BLaER1 treated with 17β-estradiol and CSF1 and Interleukin-3, amounts not matched to agents 10 nM and 100 nM (cell line): ENCODE measurements around the gene PINLYP.

Experiments
- H3K27ac ChIP-seq, 11 experiments: shearing (Covaris generic); formaldehyde crosslinking; 2 replicates each; pipeline ENCODE4 v1.8.1; 2022
- H3K27me3 ChIP-seq, 11 experiments: shearing (Covaris generic); formaldehyde crosslinking; 2 replicates each; pipeline ENCODE4 v1.8.1; 2022
- H3K36me3 ChIP-seq, 11 experiments: shearing (Covaris generic); formaldehyde crosslinking; 2 replicates each; pipeline ENCODE4 v1.8.1; 2022
- H3K4me1 ChIP-seq, 10 experiments: shearing (Covaris generic); formaldehyde crosslinking; 2 replicates each; pipeline ENCODE4 v1.8.1; 2022
- H3K4me2 ChIP-seq, 11 experiments: shearing (Covaris generic); formaldehyde crosslinking; 2 replicates each; pipeline ENCODE4 v1.8.1; 2022
- H3K4me3 ChIP-seq, 10 experiments: shearing (Covaris generic); formaldehyde crosslinking; 2 replicates each; pipeline ENCODE4 v1.8.1; 2022
- H3K9ac ChIP-seq, 11 experiments: shearing (Covaris generic); formaldehyde crosslinking; 2 replicates each; pipeline ENCODE4 v1.8.1; 2022
- H3K9me3 ChIP-seq, 11 experiments: shearing (Covaris generic); formaldehyde crosslinking; replicated peaks in 1 of 11; 2 replicates each; pipeline ENCODE4 v1.8.1; 2022
- H4K20me1 ChIP-seq, 11 experiments: shearing (Covaris generic); formaldehyde crosslinking; 2 replicates each; pipeline ENCODE4 v1.8.1; 2022
- Cebpa-rat ChIP-seq, 11 experiments: shearing (Covaris generic); IDR thresholded peaks; 2 replicates each; pipeline ENCODE4 v1.8.1; 2022

Gene PINLYP

DNA sequence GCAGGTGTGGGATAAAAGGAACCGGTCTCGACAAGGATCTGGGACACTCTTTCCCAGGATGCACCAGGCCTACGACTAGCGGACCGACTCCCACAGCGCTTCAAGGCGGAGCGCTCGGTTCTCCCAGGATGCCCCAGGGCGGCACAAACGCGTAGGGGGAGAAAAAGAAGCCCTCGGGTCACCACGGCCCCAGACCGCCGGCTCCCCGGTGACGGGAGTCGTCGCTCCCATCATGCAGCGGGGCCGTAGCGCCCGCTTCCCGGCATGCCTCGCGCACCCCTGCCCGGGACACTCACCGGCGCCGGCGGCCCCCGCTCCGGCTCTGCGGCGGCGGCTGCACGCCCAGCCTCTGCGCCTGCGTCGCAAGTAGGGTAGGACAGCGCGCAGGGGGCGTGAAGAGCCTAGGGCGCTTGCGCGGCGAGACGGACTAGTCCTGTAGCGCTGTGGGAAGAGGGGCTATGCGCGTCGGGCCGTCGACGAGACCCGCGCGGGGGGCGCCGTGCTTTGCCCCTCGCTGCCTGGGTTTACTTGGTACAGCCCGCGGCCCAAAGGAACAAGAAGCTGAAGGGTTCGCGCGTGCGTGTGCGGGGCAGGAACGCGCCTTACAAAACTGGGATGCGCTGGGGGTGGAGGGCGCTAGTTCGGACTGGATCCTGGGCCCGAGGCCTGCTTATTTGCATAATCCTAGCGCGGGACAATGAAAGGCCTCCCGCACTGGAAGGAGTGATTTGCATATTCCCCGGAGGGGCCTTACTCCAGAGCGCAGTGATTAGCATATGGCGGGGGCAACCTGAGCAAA lies 43.9 kb downstream of the PINLYP start, which contains the start of gene ZNF428:
Gene ZNF428 (minus strand): TSS at position 368 of the 799 bp plus-strand sequence. CDS start 5,325 bp downstream, outside the sequence.
- TF ChIP-seq Cebpa-rat (IDR thresholded peaks at IDR 0.05): no peak
- Histone ChIP-seq H3K4me3 (peak within 1 kb of the TSS; percentile 67 to 77 (median 71)), H3K4me1 (peaks cover 36 to 53% (median 48%) of the 10 kb centered on the region in 10 experiments), H3K27ac (peak within 1 kb of the TSS; percentile 84 to 96 (median 93)), H3K36me3 (peaks cover under 1 to 27% (median 16%) of the 10 kb centered on the region in 11 experiments; a peak in 19 of 22 replicates), H3K9ac (peak within 1 kb of the TSS; percentile 87 to 96 (median 92)), H3K27me3 (no peaks in the 10 kb centered on the region), H4K20me1 (peaks cover 0 to 29% (median 16%) of the 10 kb centered on the region in 11 experiments; a peak in 10 of 22 replicates), H3K4me2 (peak within 1 kb of the TSS; percentile 81 to 98 (median 93)), H3K9me3 (no peaks in the 10 kb centered on the region)

GRCh38 chr19:43620061-43621001 lies 44.7 kb downstream of the PINLYP start:
- Histone ChIP-seq H3K27ac (peak overlapping the region; percentile 84 to 96 (median 93)), H3K9me3 (no peaks in the 10 kb centered on the region), H4K20me1 (peaks cover 0 to 21% (median 7%) of the 10 kb centered on the region in 11 experiments; a peak in 7 of 22 replicates), H3K9ac (peak overlapping the region; percentile 87 to 96 (median 92)), H3K36me3 (peaks cover 0 to 23% (median 12%) of the 10 kb centered on the region in 11 experiments; a peak in 15 of 22 replicates), H3K27me3 (no peaks in the 10 kb centered on the region), H3K4me2 (peak overlapping the region; percentile 81 to 98 (median 93)), H3K4me1 (peaks cover 36 to 49% (median 47%) of the 10 kb centered on the region in 10 experiments), H3K4me3 (peak overlapping the region; percentile 67 to 77 (median 71))
- TF ChIP-seq Cebpa-rat (IDR thresholded peaks at IDR 0.05): no peak

DNA sequence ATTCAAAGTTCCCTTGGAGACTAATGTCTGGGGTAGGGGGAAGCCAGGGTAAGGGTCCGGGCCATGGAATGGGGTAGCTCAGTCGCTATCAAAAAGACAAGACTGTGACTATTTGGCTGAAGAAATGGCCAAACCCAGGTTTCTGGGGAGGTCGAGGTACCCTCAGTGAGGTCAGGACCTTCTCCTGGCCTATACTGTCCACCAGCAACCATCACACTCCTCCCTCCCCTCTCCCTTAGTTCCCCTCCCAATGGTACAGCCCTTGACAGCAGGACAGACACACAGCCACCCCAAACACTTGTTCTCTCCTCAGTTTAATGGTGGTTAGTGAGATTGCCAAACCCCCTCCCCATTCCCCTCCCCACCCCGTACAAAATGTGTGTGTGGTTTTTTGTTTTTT lies 46.5 kb downstream of the PINLYP start:
- Histone ChIP-seq H3K27me3 (no peaks in the 10 kb centered on the region), H3K4me1 (peaks cover 23 to 39% (median 30%) of the 10 kb centered on the region in 10 experiments), H3K27ac (no peak overlapping the region), H3K9me3 (no peaks in the 10 kb centered on the region), H4K20me1 (peaks cover 0 to 5% (median 0%) of the 10 kb centered on the region in 11 experiments; a peak in 3 of 22 replicates), H3K4me2 (no peak overlapping the region), H3K36me3 (peaks cover 0 to 37% (median 25%) of the 10 kb centered on the region in 11 experiments; a peak in 15 of 22 replicates), H3K4me3 (no peak overlapping the region), H3K9ac (no peak overlapping the region)
- no peak for TF ChIP-seq Cebpa-rat (IDR thresholded peaks at IDR 0.05)

GRCh38 chr19:43622956-43623355 lies 47.4 kb downstream of the PINLYP start:
- Histone ChIP-seq H3K27ac (no peak overlapping the region), H3K9ac (no peak overlapping the region)
- TF ChIP-seq Cebpa-rat (IDR thresholded peaks at IDR 0.05): no peak

GRCh38 chr19:43623889-43624670 lies 48.5 kb downstream of the PINLYP start:
- H3K4me2 ChIP-seq: no peak overlapping the region
- H3K9ac ChIP-seq: no peak overlapping the region

More at GRCh38 chr19:43622956-43623355, 47.4 kb downstream of the PINLYP start:
- Histone ChIP-seq H3K4me2 (no peak overlapping the region), H3K4me3 (no peak overlapping the region), H3K4me1 (peaks cover 15 to 31% (median 24%) of the 10 kb centered on the region in 10 experiments), H3K27me3 (no peaks in the 10 kb centered on the region), H3K36me3 (peaks cover 0 to 42% (median 25%) of the 10 kb centered on the region in 11 experiments; a peak in 15 of 22 replicates), H3K9me3 (no peaks in the 10 kb centered on the region), H4K20me1 (no peaks in the 10 kb centered on the region)

GRCh38 chr19:43624933-43625332 lies 49.3 kb downstream of the PINLYP start:
- Histone ChIP-seq H4K20me1 (no peaks in the 10 kb centered on the region), H3K4me3 (no peak overlapping the region), H3K27me3 (no peaks in the 10 kb centered on the region), H3K4me1 (peaks cover 7 to 21% (median 14%) of the 10 kb centered on the region in 10 experiments), H3K27ac (no peak overlapping the region), H3K9ac (no peak overlapping the region), H3K36me3 (peaks cover 0 to 42% (median 25%) of the 10 kb centered on the region in 11 experiments; a peak in 15 of 22 replicates), H3K4me2 (no peak overlapping the region), H3K9me3 (no peaks in the 10 kb centered on the region)
- TF ChIP-seq Cebpa-rat (IDR thresholded peaks at IDR 0.05): no peak

More at GRCh38 chr19:43623889-43624670, 48.5 kb downstream of the PINLYP start:
- peaks cover 8 to 22% (median 15%) of the 10 kb centered on the region in 10 experiments for H3K4me1 ChIP-seq
- H4K20me1 ChIP-seq: no peaks in the 10 kb centered on the region
- TF ChIP-seq Cebpa-rat (IDR thresholded peaks at IDR 0.05): no peak
- H3K27me3 ChIP-seq: no peaks in the 10 kb centered on the region
- no peaks in the 10 kb centered on the region for H3K9me3 ChIP-seq
- H3K27ac ChIP-seq: no peak overlapping the region
- peaks cover 0 to 42% (median 25%) of the 10 kb centered on the region in 11 experiments; a peak in 15 of 22 replicates for H3K36me3 ChIP-seq
- H3K4me3 ChIP-seq: no peak overlapping the region

DNA sequence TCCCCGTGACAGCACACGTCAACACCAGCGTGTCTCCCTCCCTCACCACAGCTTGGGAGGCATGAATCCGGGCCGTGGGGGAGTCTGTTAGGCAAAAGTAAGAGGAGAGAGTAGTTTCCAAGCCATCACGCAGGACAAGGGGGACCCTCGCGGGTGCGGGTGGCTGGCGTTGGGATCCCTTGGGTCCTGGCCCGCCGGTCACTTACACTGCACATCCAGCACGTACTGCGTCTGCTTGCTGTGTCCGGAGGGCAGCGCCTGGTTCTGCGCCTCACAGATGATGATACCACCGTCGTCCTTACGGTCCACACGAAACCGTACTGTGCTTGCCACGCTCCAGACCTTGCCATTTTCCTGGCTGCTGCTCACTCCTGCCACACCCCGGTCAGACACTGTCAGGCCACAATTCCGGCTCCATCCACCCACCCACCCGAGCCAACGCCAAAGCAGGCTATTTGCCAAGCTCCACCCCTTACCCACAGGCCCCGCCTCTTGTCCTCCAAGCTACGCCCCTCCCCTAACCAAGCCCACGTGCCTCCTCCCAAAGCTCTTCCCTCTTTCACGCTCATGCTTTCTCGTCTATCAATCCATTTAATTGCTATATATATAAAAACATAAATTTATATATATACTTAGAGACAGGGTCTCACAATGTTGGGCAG lies 50.4 kb downstream of the PINLYP start:
- H3K27ac ChIP-seq: no peak overlapping the region
- H3K4me2 ChIP-seq: no peak overlapping the region; a peak in 1 of 22 replicates
- no peak overlapping the region for H3K4me3 ChIP-seq
- H3K9ac ChIP-seq: no peak overlapping the region; a peak in 2 of 22 replicates
- peaks cover 0 to 10% (median 4%) of the 10 kb centered on the region in 10 experiments; a peak in 9 of 20 replicates for H3K4me1 ChIP-seq
- H3K27me3 ChIP-seq: no peaks in the 10 kb centered on the region
- peaks cover 0 to 42% (median 25%) of the 10 kb centered on the region in 11 experiments; a peak in 15 of 22 replicates for H3K36me3 ChIP-seq
- TF ChIP-seq Cebpa-rat (IDR thresholded peaks at IDR 0.05): no peak
- H3K9me3 ChIP-seq: no peaks in the 10 kb centered on the region
- H4K20me1 ChIP-seq: no peaks in the 10 kb centered on the region
